B cell (primary cell): Measurements from ENCODE around the gene MUC20.

Experiments used
- CTCF ChIP-seq: fragments of 200-600 bp; IDR thresholded peaks from one replicate; pipeline ENCODE4 v1.8.0; 2022; ENCODE audit warnings: antibody characterized with exemption, mild to moderate bottlenecking
- EZH2 ChIP-seq: IDR thresholded peaks from 2 replicates; pipeline ENCODE4 v1.6.1; 2012; ENCODE audit warnings: borderline replicate concordance, low read depth, mild to moderate bottlenecking, moderate library complexity, low read length; ENCODE audit not compliant: insufficient read depth, poor library complexity, severe bottlenecking

- TF ChIP-seq EZH2 (no peak), CTCF (no peak)
These were observed 6.9 kb downstream of the MUC20 start for GRCh38 chr3:195727606-195728195.
